Measurements from ENCODE around the gene SGCD. TPM values are rescaled to one million over a fixed set of nuclear protein-coding genes. Genes with fewer than 3 reads are reported as not detected.

SGCD gene
- total and polyA plus RNA-seq, 2 of the 4 experiments (the other 2 are of a cell fraction) = 5.8 to 10.6 TPM

- no peaks in the 10 kb centered on the region for H3K9me1 ChIP-seq (ENCODE audit: insufficient read depth, low read length)
- no peak overlapping the region for H3K56ac ChIP-seq (ENCODE audit: extremely low read depth, insufficient read depth, low read length)
- ChIA-PET CTCF (no interaction called here), POLR2A (ENCODE audit: unreplicated experiment) (no interaction called here)
- H2BK20ac ChIP-seq (ENCODE audit: low read depth, low read length) = no peak overlapping the region
- H3K27me3 ChIP-seq (ENCODE audit: control insufficient read depth, insufficient read depth, low read length) = no peaks in the 10 kb centered on the region
- H3K23ac ChIP-seq (ENCODE audit: low read depth, low read length) = no peak overlapping the region
- H3K79me1 ChIP-seq (ENCODE audit: low read depth in 1 of 2, low read length in 2 of 2) = no peaks in the 10 kb centered on the region
- no peak overlapping the region for H3K14ac ChIP-seq (replicated peaks; ENCODE audit: low read depth, low read length)
- H3K4me1 ChIP-seq (ENCODE audit: control insufficient read depth, insufficient read depth, low read length) = peaks cover 4% of the 10 kb centered on the region
- H3K9me3 ChIP-seq (ENCODE audit: control insufficient read depth, insufficient read depth, low read length) = no peaks in the 10 kb centered on the region
- in situ Hi-C loops (cut with MboI; ENCODE audit: low sequenced_read_pairs) (no loop called here), dilution Hi-C loops (cut with HindIII; ENCODE audit: low sequenced_read_pairs, unreplicated experiment) (no loop called here), intact Hi-C loops (cut with micrococcal nuclease) (no loop called here)
- ATAC-seq (ENCODE audit: low read depth) = no peak
- no peak overlapping the region for H3K4ac ChIP-seq (ENCODE audit: low read depth, low read length)
- no peak overlapping the region for H4K5ac ChIP-seq (ENCODE audit: low read depth, low read length)
- H2BK15ac ChIP-seq (ENCODE audit: low read depth, low read length) = no peak overlapping the region
- H2BK5ac ChIP-seq (ENCODE audit: low read depth, low read length, poor library complexity, severe bottlenecking) = no peak overlapping the region
- H4K91ac ChIP-seq (ENCODE audit: insufficient read depth, low read depth, low read length) = no peak overlapping the region
- DNase-seq = no peak
- no peak overlapping the region for H3K18ac ChIP-seq (ENCODE audit: low read depth, low read length)
- TF ChIP-seq MAZ (IDR thresholded peaks at IDR 0.05; ENCODE audit: borderline replicate concordance, low read depth, low read length) = no peak
- no peak for TF ChIP-seq MAFK (IDR thresholded peaks at IDR 0.05; ENCODE audit: low read depth, low read length)
- no peak for TF ChIP-seq CEBPB (IDR thresholded peaks at IDR 0.05; ENCODE audit: low read depth, low read length)
- no peak for TF ChIP-seq RCOR1 (IDR thresholded peaks at IDR 0.05; ENCODE audit: insufficient replicate concordance, low read length)
- TF ChIP-seq FOS (IDR thresholded peaks at IDR 0.05; ENCODE audit: low read depth, low read length) = no peak
- TF ChIP-seq RAD21 (IDR thresholded peaks at IDR 0.05; ENCODE audit: low read length) = no peak
- no peak for TF ChIP-seq CTCF (conservative IDR thresholded peaks at IDR 0.05; ENCODE audit: low read depth, low read length)
- no peak for TF ChIP-seq POLR2A (IDR thresholded peaks at IDR 0.05; ENCODE audit: low read depth, low read length)
- no peak for TF ChIP-seq CHD1 (IDR thresholded peaks at IDR 0.05; ENCODE audit: low read depth, low read length)
- no peak for TF ChIP-seq ELK1 (IDR thresholded peaks at IDR 0.05; ENCODE audit: borderline replicate concordance, low read depth, low read length)
- no peak for TF ChIP-seq RFX5 (IDR thresholded peaks at IDR 0.05; ENCODE audit: low read depth, low read length)
- no peak for TF ChIP-seq NFE2L2 (IDR thresholded peaks at IDR 0.05; ENCODE audit: low read depth, low read length)
- TF ChIP-seq MXI1 (IDR thresholded peaks at IDR 0.05; ENCODE audit: borderline replicate concordance, low read depth, low read length) = no peak
- no peak for TF ChIP-seq USF2 (IDR thresholded peaks at IDR 0.05; ENCODE audit: low read depth, low read length)
- TF ChIP-seq SMC3 (IDR thresholded peaks at IDR 0.05; ENCODE audit: low read depth, low read length) = no peak
- no peak overlapping the region for H3K4me3 ChIP-seq (ENCODE audit: insufficient read depth, low read depth, low read length)
- H3K9ac ChIP-seq (ENCODE audit: low read depth, low read length) = no peak overlapping the region
- BruUV-seq (replicated peaks) = no TSS peak
- H2AFZ ChIP-seq (replicated peaks; ENCODE audit: low read length, poor library complexity) = no peak overlapping the region
- H3K36me3 ChIP-seq (ENCODE audit: control insufficient read depth, insufficient read depth, low read length) = peaks cover 13% of the 10 kb centered on the region; the same call in 1 of the 2 replicates
- no peak overlapping the region for H2AK9ac ChIP-seq (replicated peaks; ENCODE audit: low read depth, low read length, poor library complexity)
- no peak overlapping the region for H2AK5ac ChIP-seq (ENCODE audit: low read depth, low read length)
- H4K8ac ChIP-seq (ENCODE audit: low read depth in 2 of 2, low read length in 2 of 2) = no peak overlapping the region
- H2BK120ac ChIP-seq (ENCODE audit: low read depth, low read length) = no peak overlapping the region
- no peaks in the 10 kb centered on the region for H4K20me1 ChIP-seq (ENCODE audit: insufficient read depth, low read length)
- H3K27ac ChIP-seq (ENCODE audit: insufficient read depth, low read length) = no peak overlapping the region
- no peak overlapping the region for H3K4me2 ChIP-seq (ENCODE audit: low read depth, low read length)
Measured at GRCh38 chr5:156590978-156591377, 264.0 kb downstream of the SGCD start.

All from IMR-90 (cell line).